ENCODE measurements around the gene MRPL1. TPM values are rescaled to one million over a fixed set of nuclear protein-coding genes. Genes with fewer than 3 reads are reported as not detected.

Gene MRPL1
- 21.9 to 26.1 TPM (median 22.5 TPM) in 3 replicates for total RNA-seq
- long read RNA-seq, transcript MRPL1-201 (9 exons, 1,490 nt): major isoform, 14 of 20 reads
- long read RNA-seq, partial matches to known transcripts: 3 of 20 reads
- long read RNA-seq, other reads (novel, unspliced or antisense): 3 of 20 reads

GRCh38 chr4:77862478-77863216 is at the start of gene MRPL1:
MRPL1 (plus strand) TSS chr4:77862830; CDS start chr4:77862849, 19 bp downstream.
- peak within 1 kb of the TSS; percentile 97 for H3K4me3 Mint-ChIP-seq (ENCODE audit: unreplicated experiment)

GRCh38 chr4:77815636-77816035 is 47.0 kb upstream of the MRPL1 start:
- Mint-ChIP-seq H3K27ac (ENCODE audit: unreplicated experiment) (no peak overlapping the region), H3K27me3 (ENCODE audit: low read depth) (no peaks in the 10 kb centered on the region), H3K4me3 (ENCODE audit: unreplicated experiment) (no peak overlapping the region), H3K4me1 (ENCODE audit: low read depth) (peaks cover 27% of the 10 kb centered on the region), H3K36me3 (ENCODE audit: low read depth) (peaks cover 2% of the 10 kb centered on the region), H3K9me3 (ENCODE audit: low read depth) (no peaks in the 10 kb centered on the region)
- TF ChIP-seq, protein P1, sequence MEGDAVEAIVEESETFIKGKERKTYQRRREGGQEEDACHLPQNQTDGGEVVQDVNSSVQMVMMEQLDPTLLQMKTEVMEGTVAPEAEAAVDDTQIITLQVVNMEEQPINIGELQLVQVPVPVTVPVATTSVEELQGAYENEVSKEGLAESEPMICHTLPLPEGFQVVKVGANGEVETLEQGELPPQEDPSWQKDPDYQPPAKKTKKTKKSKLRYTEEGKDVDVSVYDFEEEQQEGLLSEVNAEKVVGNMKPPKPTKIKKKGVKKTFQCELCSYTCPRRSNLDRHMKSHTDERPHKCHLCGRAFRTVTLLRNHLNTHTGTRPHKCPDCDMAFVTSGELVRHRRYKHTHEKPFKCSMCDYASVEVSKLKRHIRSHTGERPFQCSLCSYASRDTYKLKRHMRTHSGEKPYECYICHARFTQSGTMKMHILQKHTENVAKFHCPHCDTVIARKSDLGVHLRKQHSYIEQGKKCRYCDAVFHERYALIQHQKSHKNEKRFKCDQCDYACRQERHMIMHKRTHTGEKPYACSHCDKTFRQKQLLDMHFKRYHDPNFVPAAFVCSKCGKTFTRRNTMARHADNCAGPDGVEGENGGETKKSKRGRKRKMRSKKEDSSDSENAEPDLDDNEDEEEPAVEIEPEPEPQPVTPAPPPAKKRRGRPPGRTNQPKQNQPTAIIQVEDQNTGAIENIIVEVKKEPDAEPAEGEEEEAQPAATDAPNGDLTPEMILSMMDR (IDR thresholded peaks at IDR 0.05): no peak
- no peak for DNase-seq (ENCODE audit: low spot score)

More at GRCh38 chr4:77862478-77863216, at the start of gene MRPL1:
- Mint-ChIP-seq H3K27ac (ENCODE audit: unreplicated experiment) (peak within 1 kb of the TSS; percentile 99), H3K27me3 (ENCODE audit: low read depth) (no peaks in the 10 kb centered on the region), H3K9me3 (ENCODE audit: low read depth) (no peaks in the 10 kb centered on the region), H3K4me1 (ENCODE audit: low read depth) (peaks cover 29% of the 10 kb centered on the region), H3K36me3 (ENCODE audit: low read depth) (peaks cover 1% of the 10 kb centered on the region)
- TF ChIP-seq, protein P1 (IDR thresholded peaks at IDR 0.05): peak; percentile 60
- DNase-seq (ENCODE audit: low spot score): no peak

- no peaks in the 10 kb centered on the region for H3K27me3 Mint-ChIP-seq (ENCODE audit: low read depth)
- H3K27ac Mint-ChIP-seq (ENCODE audit: unreplicated experiment): no peak overlapping the region
- peaks cover 2% of the 10 kb centered on the region for H3K36me3 Mint-ChIP-seq (ENCODE audit: low read depth)
- H3K4me1 Mint-ChIP-seq (ENCODE audit: low read depth): peaks cover 31% of the 10 kb centered on the region
- TF ChIP-seq, protein P1 (IDR thresholded peaks at IDR 0.05): no peak
- H3K9me3 Mint-ChIP-seq (ENCODE audit: low read depth): no peaks in the 10 kb centered on the region
- no peak overlapping the region for H3K4me3 Mint-ChIP-seq (ENCODE audit: unreplicated experiment)
- no peak for DNase-seq (ENCODE audit: low spot score)
Measured at GRCh38 chr4:77816546-77816945, 46.1 kb upstream of the MRPL1 start.

- Mint-ChIP-seq H3K27me3 (ENCODE audit: low read depth) (no peaks in the 10 kb centered on the region), H3K36me3 (ENCODE audit: low read depth) (peaks cover 2% of the 10 kb centered on the region), H3K27ac (ENCODE audit: unreplicated experiment) (peak overlapping the region; percentile 96), H3K9me3 (ENCODE audit: low read depth) (no peaks in the 10 kb centered on the region), H3K4me3 (ENCODE audit: unreplicated experiment) (peak overlapping the region; percentile 82), H3K4me1 (ENCODE audit: low read depth) (peaks cover 31% of the 10 kb centered on the region)
- no peak for DNase-seq (ENCODE audit: low spot score)
- TF ChIP-seq, protein P1 (IDR thresholded peaks at IDR 0.05): no peak
Measured at GRCh38 chr4:77817304-77818072, 45.1 kb upstream of the MRPL1 start.

GRCh38 chr4:77818073-77818601 is 44.5 kb upstream of the MRPL1 start:
- Mint-ChIP-seq H3K4me3 (ENCODE audit: unreplicated experiment) (peak overlapping the region; percentile 82), H3K27ac (ENCODE audit: unreplicated experiment) (peak overlapping the region; percentile 96), H3K9me3 (ENCODE audit: low read depth) (no peaks in the 10 kb centered on the region), H3K36me3 (ENCODE audit: low read depth) (peaks cover 2% of the 10 kb centered on the region), H3K27me3 (ENCODE audit: low read depth) (no peaks in the 10 kb centered on the region), H3K4me1 (ENCODE audit: low read depth) (peaks cover 31% of the 10 kb centered on the region)
- DNase-seq (ENCODE audit: low spot score): no peak
- TF ChIP-seq, protein P1 (IDR thresholded peaks at IDR 0.05): peak; percentile 80

Data from chondrocyte (in vitro differentiated cells).